SH-SY5Y (cell line): ENCODE data around the gene SNRNP200.

Source experiments
- GATA2 ChIP-seq: IDR thresholded peaks from 2 replicates; pipeline ENCODE4 v1.6.1; 2011; ENCODE audit warnings: mild to moderate bottlenecking, low read depth, low read length
- GATA3 ChIP-seq: IDR thresholded peaks from 2 replicates; pipeline ENCODE4 v1.6.1; 2011; ENCODE audit warnings: low read depth, mild to moderate bottlenecking, low read length, moderate library complexity

The SNRNP200 gene

DNA sequence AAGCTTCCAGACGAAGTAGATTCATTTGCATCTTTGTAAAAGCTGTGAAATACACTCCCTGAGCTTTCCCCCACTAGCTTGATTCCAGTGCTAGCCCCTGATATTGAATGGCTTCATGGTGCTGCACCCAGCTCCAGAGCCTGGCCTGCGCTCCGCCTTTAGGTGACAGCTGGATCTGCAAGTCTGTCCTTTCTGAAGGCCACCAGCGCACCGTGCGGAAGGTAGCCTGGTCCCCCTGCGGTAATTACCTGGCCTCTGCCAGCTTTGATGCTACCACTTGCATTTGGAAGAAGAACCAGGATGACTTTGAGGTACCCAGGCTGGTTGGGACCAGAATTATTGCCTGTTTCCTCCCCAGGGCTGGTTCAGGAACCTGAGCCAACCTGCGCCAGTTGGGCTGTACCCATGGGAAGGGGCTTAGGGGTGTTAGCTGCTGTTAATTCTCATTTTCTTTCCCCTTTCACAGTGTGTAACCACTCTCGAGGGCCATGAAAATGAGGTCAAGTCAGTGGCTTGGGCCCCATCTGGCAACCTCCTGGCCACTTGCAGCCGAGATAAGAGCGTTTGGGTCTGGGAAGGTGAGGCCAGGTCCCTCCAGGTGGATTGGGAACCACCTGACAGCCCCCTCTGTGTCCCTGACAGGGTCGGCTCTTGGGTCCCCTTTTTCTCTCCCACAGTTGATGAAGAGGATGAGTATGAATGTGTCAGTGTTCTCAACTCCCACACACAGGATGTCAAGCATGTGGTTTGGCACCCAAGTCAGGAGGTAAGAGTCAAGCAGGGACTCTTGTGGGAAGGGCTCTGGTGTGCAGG lies 38.0 kb downstream of the SNRNP200 start:
- TF ChIP-seq GATA3 (no peak), GATA2 (no peak)

DNA sequence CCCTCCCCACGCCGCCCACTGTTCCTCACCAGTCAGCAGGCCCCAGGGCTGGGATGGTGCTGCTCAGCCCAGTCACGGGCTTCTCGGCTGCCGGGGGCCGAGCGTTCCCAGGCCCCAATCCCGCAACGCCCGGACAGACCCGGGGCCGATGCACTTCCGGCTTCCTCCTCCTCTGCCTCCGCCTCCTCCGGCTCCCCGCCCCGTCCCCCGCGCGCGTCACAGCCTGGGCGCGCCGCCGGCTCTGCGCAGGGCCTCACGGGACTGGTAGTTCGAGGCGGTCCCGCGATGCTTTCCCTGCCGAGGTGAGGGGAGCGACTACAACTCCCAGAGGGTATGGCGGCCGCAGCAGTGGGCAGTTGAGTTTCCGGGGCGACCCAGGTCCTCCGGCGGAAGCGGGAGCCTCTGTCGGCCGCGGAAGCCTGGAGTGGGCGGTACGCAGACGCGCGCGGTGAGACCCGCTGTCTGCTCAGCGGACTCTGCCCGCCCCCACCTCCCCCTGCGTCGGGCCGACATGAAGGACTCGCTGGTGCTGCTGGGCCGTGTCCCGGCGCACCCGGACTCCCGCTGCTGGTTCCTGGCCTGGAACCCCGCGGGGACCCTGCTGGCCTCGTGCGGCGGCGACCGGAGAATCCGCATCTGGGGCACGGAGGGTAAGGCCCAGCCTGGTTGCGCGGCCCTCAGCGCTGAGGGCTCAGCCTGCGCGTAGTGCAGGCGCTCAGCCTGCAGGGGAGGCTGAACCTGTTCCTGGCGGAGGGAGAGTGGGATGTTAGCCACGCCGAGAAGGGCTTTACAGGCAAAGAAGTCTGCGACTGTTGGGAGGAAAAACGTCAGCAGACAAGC lies 39.3 kb downstream of the SNRNP200 start, which contains the start of the genes CIAO1 and TMEM127:
TSS of gene CIAO1 (plus strand) at position 386 of the 840 bp plus-strand sequence. CDS start at position 512, 126 bp downstream.
TSS of gene TMEM127 (minus strand) at position 158 of the 840 bp plus-strand sequence. CDS start 616 bp downstream, outside the sequence.
- TF ChIP-seq GATA3 (no peak), GATA2 (no peak)

DNA sequence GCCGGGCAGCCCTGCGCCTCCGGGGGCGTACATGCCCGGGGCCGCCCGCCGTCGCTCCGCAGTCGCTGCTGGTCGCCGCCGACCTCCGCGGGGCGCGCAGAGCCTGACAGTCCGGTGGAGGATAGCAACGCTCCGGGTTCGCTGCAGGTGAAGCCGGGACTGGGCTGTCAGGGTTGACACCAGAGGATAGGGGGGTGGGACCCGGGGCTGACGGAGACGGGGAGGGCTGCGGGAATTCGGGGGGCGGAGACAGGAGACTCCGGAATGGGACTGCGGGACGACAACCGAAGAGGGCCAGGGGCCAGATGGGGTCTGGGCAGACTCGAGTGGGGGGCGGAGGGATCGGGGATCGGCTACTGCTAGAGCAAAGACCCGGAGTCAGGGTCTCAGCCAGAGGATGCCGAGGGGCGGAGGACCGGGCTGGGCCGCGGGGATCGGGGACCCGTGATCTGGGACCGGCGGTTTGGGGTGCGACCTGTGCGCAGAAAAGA lies 40.0 kb downstream of the SNRNP200 start:
- no peak for TF ChIP-seq GATA3
- no peak for TF ChIP-seq GATA2

DNA sequence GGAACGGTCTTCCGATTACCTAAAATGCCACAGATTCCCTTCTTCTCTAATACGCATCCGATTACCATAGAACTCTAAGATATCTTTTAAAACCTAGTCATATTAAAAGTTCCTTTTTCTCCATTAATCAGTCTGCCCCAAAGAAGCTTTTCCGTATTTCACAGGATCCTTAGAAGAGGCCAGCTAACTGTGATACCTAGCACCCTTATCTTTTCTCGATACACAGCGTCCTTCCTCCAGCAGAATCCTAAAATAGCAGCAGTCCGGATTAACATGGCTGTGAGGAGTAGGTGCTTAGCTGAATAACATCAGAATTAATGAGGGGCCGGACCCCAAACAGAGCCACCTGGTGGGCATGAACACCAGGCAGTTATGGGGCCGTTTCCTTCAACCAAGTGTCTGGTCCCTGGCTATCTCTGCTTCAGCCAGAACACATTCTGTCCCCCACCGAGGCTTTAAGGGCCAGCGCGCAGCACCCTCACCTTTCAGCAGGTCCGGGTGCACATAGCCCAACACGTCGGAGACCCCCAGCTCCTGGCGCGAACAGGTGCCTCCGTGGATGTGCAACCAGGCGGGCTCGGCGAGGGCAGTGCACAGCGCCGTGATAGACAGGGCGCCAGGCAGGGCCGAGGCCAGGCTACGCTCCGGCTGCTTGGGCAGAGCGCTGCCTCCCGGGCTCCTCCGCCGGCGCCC lies 40.5 kb downstream of the SNRNP200 start:
- TF ChIP-seq GATA2, result no peak
- TF ChIP-seq GATA3, result no peak

DNA sequence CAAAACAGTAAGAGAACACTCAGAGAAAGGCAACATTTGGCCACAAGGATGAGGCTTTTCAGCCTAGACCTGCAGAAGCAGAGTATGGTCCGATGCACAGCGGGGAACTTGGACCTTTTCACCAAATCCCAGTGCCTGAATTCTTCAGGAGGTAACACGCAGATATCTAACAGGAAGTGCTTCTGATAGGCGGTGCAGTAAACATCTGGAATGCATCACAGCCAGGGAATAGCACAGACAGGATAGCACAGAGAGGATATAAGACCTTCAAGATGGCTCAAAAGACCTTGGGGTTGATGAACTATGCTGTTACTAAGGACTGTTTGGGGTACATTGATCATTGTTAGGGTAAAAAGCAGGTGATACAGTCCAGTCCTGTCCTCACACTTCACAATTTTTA lies 41.3 kb downstream of the SNRNP200 start:
- TF ChIP-seq GATA2, result no peak
- TF ChIP-seq GATA3, result no peak

DNA sequence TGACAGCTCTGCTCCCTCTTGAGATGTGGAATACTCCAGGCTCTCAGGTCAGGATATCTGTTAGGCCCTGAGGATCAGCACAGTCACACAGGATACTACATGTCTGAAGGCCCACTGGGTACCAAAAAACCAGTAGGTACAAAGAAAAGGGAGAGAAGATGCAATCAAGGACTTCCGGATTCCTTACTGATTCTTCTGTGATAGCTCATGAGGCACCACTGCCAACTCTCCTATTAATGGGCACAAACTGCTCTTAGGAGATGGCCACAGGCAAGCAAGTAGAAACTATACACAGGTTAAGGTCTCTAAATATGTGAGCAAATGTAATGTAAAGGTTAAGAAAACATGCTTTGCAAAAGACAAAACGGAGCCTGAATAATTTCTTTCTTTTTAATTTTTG lies 43.0 kb downstream of the SNRNP200 start:
- TF ChIP-seq GATA3, result no peak
- TF ChIP-seq GATA2, result no peak

DNA sequence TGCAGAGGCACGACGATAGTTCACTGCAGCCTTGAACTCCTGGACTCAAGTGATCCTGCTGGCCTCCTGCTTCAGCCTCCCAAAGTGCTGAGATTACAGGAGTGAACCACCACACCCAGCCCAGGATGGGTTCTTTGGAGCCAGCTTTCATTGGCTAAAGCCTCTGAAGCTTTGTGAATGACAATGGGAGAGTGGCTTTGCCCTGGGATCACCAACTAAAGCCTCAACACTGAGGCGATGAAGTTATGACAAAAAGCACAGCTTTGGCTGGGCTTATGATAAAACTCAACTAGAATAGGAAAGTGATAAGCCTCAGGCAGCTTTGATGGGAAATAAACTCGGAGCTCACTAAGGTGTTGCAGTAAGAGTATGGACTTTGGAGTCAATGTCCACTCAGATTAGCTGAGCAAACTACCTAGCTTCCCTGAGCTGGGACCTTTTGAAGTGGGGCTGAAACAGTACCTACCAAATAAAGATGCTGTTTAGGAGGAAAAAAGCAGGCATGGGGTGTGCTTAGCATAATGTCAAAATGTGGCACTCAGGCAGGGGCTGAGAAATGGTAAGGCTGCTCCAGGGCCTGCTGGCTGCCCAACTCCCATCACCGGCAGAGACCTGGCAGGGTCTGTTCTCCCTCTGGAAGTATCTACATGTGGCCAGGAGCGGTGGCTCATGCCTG lies 43.9 kb downstream of the SNRNP200 start:
- TF ChIP-seq GATA3 (no peak), GATA2 (no peak)

DNA sequence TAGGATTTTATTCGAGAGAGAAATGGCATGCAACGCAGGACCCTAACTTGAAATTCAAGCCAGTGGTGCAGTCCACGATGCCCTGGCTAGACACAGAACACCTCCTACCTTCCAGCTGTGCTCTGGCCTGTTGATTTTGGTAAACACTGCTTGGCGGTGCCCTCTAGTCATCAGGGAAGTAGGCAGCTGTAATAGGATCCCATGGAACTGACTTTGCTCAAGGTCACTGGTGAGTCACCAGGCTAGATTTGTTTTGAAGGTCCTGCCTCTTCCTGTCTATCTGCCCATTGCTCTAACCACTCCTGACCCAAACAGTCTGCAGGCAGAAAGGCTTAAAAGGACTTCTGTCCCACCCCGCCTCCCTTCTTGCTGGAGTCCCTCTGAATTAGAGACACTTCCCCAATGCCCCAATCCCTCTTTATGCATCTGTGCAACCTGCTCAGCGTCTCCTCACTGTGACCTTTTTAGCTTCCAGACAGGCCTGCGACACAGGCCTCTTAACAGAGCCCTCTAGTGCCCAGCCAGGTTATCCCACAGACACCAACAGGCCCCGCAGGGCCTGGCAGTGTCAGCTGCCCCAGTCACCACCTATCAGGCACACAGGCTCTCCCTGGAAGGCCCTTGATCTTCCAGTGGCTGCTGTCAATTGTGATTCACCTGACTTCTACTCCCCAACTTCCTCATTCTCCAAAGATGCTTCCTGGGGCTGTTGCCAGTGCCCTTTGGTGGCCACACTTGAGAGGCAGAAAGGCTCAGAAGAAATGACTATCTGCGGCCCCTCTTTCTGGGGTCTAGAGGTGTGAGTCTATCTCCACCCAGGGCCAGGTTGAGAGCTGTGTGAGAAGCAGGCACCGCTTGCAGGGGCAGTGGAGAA lies 44.7 kb downstream of the SNRNP200 start:
- TF ChIP-seq GATA2, result no peak
- TF ChIP-seq GATA3, result no peak

DNA sequence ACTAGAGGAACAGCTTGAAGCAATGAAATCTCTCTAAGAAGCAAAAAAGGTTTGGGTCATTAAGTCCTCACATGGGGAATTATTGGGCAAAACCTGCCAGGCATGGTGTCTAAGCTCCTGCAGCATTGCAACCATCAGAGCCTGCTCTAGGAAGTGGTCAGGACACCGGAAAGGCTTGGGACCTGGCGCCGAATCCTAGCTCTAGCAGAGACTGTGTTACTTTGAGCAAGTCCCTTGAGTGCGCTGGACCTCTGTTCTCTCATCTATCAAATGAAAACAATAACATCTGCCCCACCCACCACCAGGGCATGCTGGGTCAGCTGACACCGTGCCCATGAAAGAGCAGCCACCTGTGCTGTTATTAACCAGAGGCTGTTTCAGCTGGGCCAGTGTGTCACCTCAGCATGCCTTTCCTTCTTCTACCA lies 45.8 kb downstream of the SNRNP200 start:
- TF ChIP-seq GATA3, result no peak
- no peak for TF ChIP-seq GATA2

DNA sequence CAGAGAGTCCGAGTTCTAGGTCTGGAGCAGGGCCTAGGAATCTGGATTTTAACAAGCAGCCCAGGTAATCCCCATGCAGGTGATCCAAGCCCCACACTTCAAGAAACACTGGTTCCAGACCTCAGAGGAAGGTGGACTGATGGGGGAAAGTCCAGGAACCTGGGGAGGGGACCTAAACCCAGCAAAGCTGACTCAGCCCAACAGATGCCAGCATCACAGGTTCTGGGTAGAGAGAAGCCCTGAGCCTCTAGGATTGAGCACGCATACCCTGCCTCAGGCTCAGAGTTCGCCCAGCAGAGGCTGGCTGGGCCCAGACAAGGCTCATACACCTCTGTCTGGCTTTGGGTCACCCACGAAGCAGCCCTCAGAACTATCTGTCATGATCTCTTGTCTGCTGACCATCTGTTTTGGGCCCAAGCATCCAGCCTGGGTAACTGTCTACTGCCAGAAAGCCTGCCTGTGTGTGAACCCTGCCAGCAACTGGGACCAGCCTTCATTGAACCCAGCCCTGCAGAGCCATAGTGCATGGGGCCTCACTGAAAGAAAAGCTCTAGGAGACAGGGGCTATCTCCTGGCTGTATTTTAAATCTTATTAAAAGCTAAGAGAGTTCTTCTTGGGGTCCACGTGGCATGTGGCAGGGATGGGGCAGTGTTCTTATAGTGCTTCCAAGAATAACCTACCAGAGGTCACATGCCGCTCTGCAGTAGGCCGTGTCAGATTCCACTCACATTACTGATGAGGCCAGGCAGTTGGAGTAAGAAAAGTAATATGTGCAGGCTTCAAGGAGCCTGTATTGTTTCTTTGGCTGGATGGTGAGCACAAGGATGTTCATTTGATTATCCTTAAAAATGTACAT lies 47.0 kb downstream of the SNRNP200 start:
- no peak for TF ChIP-seq GATA3
- no peak for TF ChIP-seq GATA2

DNA sequence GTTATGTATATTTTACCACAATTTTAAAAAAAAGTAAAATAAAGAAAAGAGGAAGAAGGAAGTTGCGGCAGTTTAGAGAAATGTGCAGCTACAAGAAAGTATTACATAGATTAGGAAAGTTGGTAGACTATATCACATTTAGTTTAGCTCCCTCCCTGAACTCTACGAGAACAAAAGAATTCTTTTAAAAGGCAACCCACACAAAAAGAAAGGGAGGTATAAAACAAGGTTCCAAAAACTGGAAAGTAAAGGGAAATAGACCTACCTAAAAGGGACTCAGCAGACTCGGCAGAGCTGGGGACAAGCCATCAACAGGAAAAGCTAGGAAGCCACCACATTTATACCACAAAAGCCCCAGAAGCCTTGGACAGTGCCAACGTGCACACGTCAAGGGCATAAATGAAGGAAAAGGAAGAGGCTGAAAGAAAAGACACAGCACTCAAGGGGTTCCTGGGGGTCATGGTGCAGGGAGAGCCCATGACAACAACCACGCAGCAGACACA lies 48.7 kb downstream of the SNRNP200 start:
- TF ChIP-seq GATA2 (no peak), GATA3 (no peak)

DNA sequence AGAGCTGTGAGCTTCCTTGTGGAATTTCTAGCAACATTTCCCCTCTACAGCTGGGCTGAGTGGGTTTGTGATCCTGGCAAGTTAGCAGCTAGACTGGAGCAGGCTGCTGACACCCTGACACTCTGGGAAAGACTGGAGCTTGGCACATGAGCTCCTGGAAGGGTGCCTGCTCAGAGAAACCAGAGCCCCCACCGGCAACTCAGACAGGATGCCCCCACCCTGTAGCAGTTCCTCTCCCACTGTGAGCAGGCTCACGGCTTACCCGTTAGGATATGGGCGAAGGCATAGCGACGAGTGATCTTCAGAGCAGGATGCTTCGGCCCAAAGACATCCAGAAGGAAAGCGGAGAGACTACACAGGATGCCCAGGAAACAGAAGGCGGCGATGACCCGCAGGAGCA lies 50.8 kb downstream of the SNRNP200 start:
- TF ChIP-seq GATA2 (no peak), GATA3 (no peak)
